GM18508 (cell line): ENCODE results near the gene PFKFB4.
"Not testable (repeated sequence)": the region's sequence is repeated elsewhere in the genome, so short reads cannot be mapped to it uniquely, and the experiment has no call there.

Experiments used
- ATAC-seq: cut with Tn5 transposase; IDR thresholded peaks from one replicate; pipeline ENCODE4 v1.9.1; 2021; ENCODE audit warnings: moderate number of reproducible peaks; ENCODE audit not compliant: insufficient read depth, unreplicated experiment

The PFKFB4 gene

GRCh38 chr3:48536785-48537184, 19.8 kb downstream of the PFKFB4 start:
- ATAC-seq, result no peak

GRCh38 chr3:48536116-48536515, 20.5 kb downstream of the PFKFB4 start:
- no peak for ATAC-seq

GRCh38 chr3:48535578-48535977, 21.0 kb downstream of the PFKFB4 start:
- ATAC-seq, result no peak

GRCh38 chr3:48532977-48533337, 23.6 kb downstream of the PFKFB4 start:
- no peak for ATAC-seq

- ATAC-seq, result no peak
Observed at GRCh38 chr3:48532271-48532976, 24.2 kb downstream of the PFKFB4 start.

- not testable (repeated sequence) for ATAC-seq
Observed at GRCh38 chr3:48530701-48531100, 25.9 kb downstream of the PFKFB4 start.

GRCh38 chr3:48528754-48529153, 27.8 kb downstream of the PFKFB4 start:
- no peak for ATAC-seq

- no peak for ATAC-seq
Observed at GRCh38 chr3:48528048-48528447, 28.6 kb downstream of the PFKFB4 start.

GRCh38 chr3:48524970-48525369, 31.6 kb downstream of the PFKFB4 start:
- ATAC-seq, result no peak

- ATAC-seq, result no peak
Observed at GRCh38 chr3:48521635-48522034, 35.0 kb downstream of the PFKFB4 start.

GRCh38 chr3:48519277-48519643, 37.3 kb downstream of the PFKFB4 start:
- no peak for ATAC-seq

- no peak for ATAC-seq
Observed at GRCh38 chr3:48518638-48519276, 37.8 kb downstream of the PFKFB4 start.

GRCh38 chr3:48518069-48518468, 38.5 kb downstream of the PFKFB4 start:
- ATAC-seq, result no peak

- ATAC-seq, result no peak
Observed at GRCh38 chr3:48516571-48516970, 40.0 kb downstream of the PFKFB4 start.

GRCh38 chr3:48514431-48515227, 42.0 kb downstream of the PFKFB4 start:
- no peak for ATAC-seq

- no peak for ATAC-seq
Observed at GRCh38 chr3:48511551-48511950, 45.1 kb downstream of the PFKFB4 start.

- no peak for ATAC-seq
Observed at GRCh38 chr3:48507256-48508061, 49.1 kb downstream of the PFKFB4 start.

- ATAC-seq, result no peak
Observed at GRCh38 chr3:48505968-48506504, 50.6 kb downstream of the PFKFB4 start.

- ATAC-seq, result no peak
Observed at GRCh38 chr3:48505146-48505545, 51.5 kb downstream of the PFKFB4 start.
